Measurements from ENCODE around the gene AATK. TPM values are rescaled to one million over a fixed set of nuclear protein-coding genes. Genes with fewer than 3 reads are reported as not detected.

Gene AATK
- total RNA-seq, 4 donors from 2014 or later, result 4.1 to 17.6 (median 7.4) TPM

- no peaks in the 10 kb centered on the region for H3K27me3 ChIP-seq
- H3K36me3 ChIP-seq, result no peaks in the 10 kb centered on the region
- intact Hi-C loops (cut with DNase I), result no loop called here
- no peak overlapping the region for H3K4me3 ChIP-seq (replicated peaks in 1 of 3)
- no peaks in the 10 kb centered on the region for H3K4me1 ChIP-seq
- H3K9me3 ChIP-seq, result no peaks in the 10 kb centered on the region
- TF ChIP-seq CTCF (IDR thresholded peaks at IDR 0.05) (no peak), POLR2A (IDR thresholded peaks at IDR 0.05) (no peak)
- no peak for DNase-seq
- WGBS, 2 donors, result 60 to 86% methylated on average over 1 to 7 of the region's 25 CpGs
- peak overlapping the region in 1 of 3 donors; percentile 30 for H3K27ac ChIP-seq
Measured at GRCh38 chr17:81159611-81160265, 6.3 kb downstream of the AATK start.

GRCh38 chr17:81158688-81159590 is 7.1 kb downstream of the AATK start:
- H3K27ac ChIP-seq, result no peak overlapping the region
- TF ChIP-seq CTCF (IDR thresholded peaks at IDR 0.05) (no peak), POLR2A (IDR thresholded peaks at IDR 0.05) (no peak)
- H3K4me3 ChIP-seq (replicated peaks in 1 of 3), result no peak overlapping the region
- DNase-seq, result no peak
- intact Hi-C loops (cut with DNase I), result no loop called here
- no peaks in the 10 kb centered on the region for H3K27me3 ChIP-seq
- no peaks in the 10 kb centered on the region for H3K36me3 ChIP-seq
- no peaks in the 10 kb centered on the region for H3K9me3 ChIP-seq
- 88 to 91% methylated on average over 18 to 39 of the region's 43 CpGs for WGBS, 2 donors
- H3K4me1 ChIP-seq, result no peaks in the 10 kb centered on the region

GRCh38 chr17:81157848-81158687 is 8.0 kb downstream of the AATK start:
- no peak overlapping the region for H3K27ac ChIP-seq
- no peaks in the 10 kb centered on the region for H3K27me3 ChIP-seq
- 88 to 89% methylated on average over 23 to 36 of the region's 39 CpGs for WGBS, 2 donors
- no peak overlapping the region for H3K4me3 ChIP-seq (replicated peaks in 1 of 3)
- H3K9me3 ChIP-seq, result no peaks in the 10 kb centered on the region
- intact Hi-C loops (cut with DNase I), result no loop called here
- H3K36me3 ChIP-seq, result no peaks in the 10 kb centered on the region
- TF ChIP-seq POLR2A (IDR thresholded peaks at IDR 0.05) (no peak), CTCF (IDR thresholded peaks at IDR 0.05) (no peak)
- H3K4me1 ChIP-seq, result no peaks in the 10 kb centered on the region
- DNase-seq, result no peak

GRCh38 chr17:81156866-81157805 is 8.9 kb downstream of the AATK start:
- Histone ChIP-seq H3K9me3 (no peaks in the 10 kb centered on the region), H3K27ac (no peak overlapping the region), H3K4me3 (replicated peaks in 1 of 3) (no peak overlapping the region), H3K36me3 (no peaks in the 10 kb centered on the region), H3K27me3 (no peaks in the 10 kb centered on the region), H3K4me1 (no peaks in the 10 kb centered on the region)
- intact Hi-C loops (cut with DNase I), result no loop called here
- 92 to 94% methylated on average over 14 to 37 of the region's 38 CpGs for WGBS, 2 donors
- TF ChIP-seq POLR2A (IDR thresholded peaks at IDR 0.05) (no peak), CTCF (IDR thresholded peaks at IDR 0.05) (no peak)
- no peak for DNase-seq

Measured in thyroid gland (tissue), 4 donors.